Measurements from ENCODE around the gene GEMIN5.

- TF ChIP-seq, protein P1, sequence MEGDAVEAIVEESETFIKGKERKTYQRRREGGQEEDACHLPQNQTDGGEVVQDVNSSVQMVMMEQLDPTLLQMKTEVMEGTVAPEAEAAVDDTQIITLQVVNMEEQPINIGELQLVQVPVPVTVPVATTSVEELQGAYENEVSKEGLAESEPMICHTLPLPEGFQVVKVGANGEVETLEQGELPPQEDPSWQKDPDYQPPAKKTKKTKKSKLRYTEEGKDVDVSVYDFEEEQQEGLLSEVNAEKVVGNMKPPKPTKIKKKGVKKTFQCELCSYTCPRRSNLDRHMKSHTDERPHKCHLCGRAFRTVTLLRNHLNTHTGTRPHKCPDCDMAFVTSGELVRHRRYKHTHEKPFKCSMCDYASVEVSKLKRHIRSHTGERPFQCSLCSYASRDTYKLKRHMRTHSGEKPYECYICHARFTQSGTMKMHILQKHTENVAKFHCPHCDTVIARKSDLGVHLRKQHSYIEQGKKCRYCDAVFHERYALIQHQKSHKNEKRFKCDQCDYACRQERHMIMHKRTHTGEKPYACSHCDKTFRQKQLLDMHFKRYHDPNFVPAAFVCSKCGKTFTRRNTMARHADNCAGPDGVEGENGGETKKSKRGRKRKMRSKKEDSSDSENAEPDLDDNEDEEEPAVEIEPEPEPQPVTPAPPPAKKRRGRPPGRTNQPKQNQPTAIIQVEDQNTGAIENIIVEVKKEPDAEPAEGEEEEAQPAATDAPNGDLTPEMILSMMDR (IDR thresholded peaks at IDR 0.05) = no peak
- no peak for TF ChIP-seq POLR2A (IDR thresholded peaks at IDR 0.05)
Measured at GRCh38 chr5:154892369-154892771, 45.6 kb downstream of the GEMIN5 start.

Measured in right lobe of liver (tissue), 4 donors.